ENCODE data around the gene HSD17B2.

HSD17B2 gene

DNA sequence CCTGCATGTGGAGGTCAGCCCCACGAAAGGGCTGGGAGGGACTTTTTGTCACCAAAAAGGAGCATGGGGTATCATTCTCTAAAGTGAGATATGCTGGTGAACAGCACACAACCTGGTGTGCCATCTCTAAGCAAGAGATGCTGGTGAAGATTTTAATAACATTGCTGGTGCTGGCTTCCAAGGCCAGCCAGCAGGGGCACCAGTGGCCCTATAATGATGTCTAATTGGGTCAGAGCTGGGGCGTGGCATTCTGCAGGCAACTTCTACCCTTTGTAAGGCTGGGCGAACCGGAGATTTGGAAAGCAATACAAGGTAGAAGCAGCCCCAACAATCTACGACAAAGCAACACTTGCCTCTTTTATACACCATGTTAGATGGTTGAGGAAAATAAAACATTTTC is 40.6 kb upstream of the HSD17B2 start:
- H2BK5ac ChIP-seq (ENCODE audit: low read depth, low read length, poor library complexity): no peak overlapping the region
- H3K36me3 ChIP-seq (ENCODE audit: control insufficient read depth in 1 of 2, insufficient read depth in 2 of 2, low read length in 2 of 2): no peaks in the 10 kb centered on the region
- H3K79me1 ChIP-seq (ENCODE audit: low read length): no peaks in the 10 kb centered on the region
- H3K9me3 ChIP-seq (ENCODE audit: insufficient read depth, low read depth, low read length): no peaks in the 10 kb centered on the region
- no peak overlapping the region for H3K9ac ChIP-seq (ENCODE audit: low read length)
- H2BK120ac ChIP-seq (ENCODE audit: insufficient read depth, low read length, poor library complexity): no peak overlapping the region
- H3K4me2 ChIP-seq (ENCODE audit: low read length): no peak overlapping the region
- H3K27me3 ChIP-seq (ENCODE audit: insufficient read depth, low read length): no peaks in the 10 kb centered on the region
- H2AFZ ChIP-seq (ENCODE audit: insufficient read depth, low read length, poor library complexity): no peak overlapping the region
- WGBS (ENCODE audit: extremely low coverage, insufficient coverage, insufficient read length): no CpG with 5 or more reads among the region's 5 CpGs
- H2BK12ac ChIP-seq (ENCODE audit: low read length): no peak overlapping the region
- no peak overlapping the region for H3K4me3 ChIP-seq (ENCODE audit: low read depth, low read length)
- H3K23ac ChIP-seq (ENCODE audit: low read length): no peak overlapping the region
- no peak overlapping the region for H3K18ac ChIP-seq (ENCODE audit: low read length)
- peaks cover 0 to 10% of the 10 kb centered on the region in 2 experiments for H3K4me1 ChIP-seq (ENCODE audit: control insufficient read depth in 1 of 2, insufficient read depth in 2 of 2, low read length in 2 of 2)
- no peak overlapping the region for H4K12ac ChIP-seq (ENCODE audit: low read depth, low read length)
- H4K8ac ChIP-seq (ENCODE audit: low read depth, low read length): no peak overlapping the region
- no peak for DNase-seq
- no peak overlapping the region for H3K27ac ChIP-seq (ENCODE audit: low read depth, low read length)
- H4K91ac ChIP-seq (ENCODE audit: low read depth, low read length): no peak overlapping the region
- H3K79me2 ChIP-seq (ENCODE audit: control insufficient read depth, insufficient read depth, low read length, poor library complexity): no peaks in the 10 kb centered on the region
- no peak overlapping the region for H3K4ac ChIP-seq (ENCODE audit: low read depth, low read length)
- no peak overlapping the region for H2AK5ac ChIP-seq (ENCODE audit: low read length)
- no peak overlapping the region for H3K14ac ChIP-seq (ENCODE audit: low read length)

DNA sequence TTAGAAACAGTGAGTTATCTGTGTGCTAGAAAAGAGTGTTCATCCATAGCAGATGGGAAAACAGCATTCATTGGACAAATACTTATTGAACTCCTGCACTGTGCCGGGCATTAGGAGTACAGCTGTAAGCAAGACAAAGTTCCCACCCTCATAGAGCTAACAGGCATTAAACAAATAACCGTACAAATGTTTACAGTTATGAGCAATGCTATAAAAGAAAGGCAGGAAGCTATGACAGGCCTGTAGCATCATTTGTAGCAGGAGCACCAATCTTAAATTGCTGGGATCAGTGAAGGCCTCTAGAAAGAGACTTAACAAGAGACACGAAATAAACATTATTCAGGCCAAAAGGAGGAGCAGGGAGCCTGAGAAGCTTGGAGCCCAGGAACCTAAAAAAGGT is 39.4 kb upstream of the HSD17B2 start:
- H2AK5ac ChIP-seq (ENCODE audit: low read length): no peak overlapping the region
- no CpG with 5 or more reads among the region's 3 CpGs for WGBS (ENCODE audit: extremely low coverage, insufficient coverage, insufficient read length)
- no peak overlapping the region for H2BK5ac ChIP-seq (ENCODE audit: low read depth, low read length, poor library complexity)
- H2BK120ac ChIP-seq (ENCODE audit: insufficient read depth, low read length, poor library complexity): no peak overlapping the region
- H3K23ac ChIP-seq (ENCODE audit: low read length): no peak overlapping the region
- H2BK12ac ChIP-seq (ENCODE audit: low read length): no peak overlapping the region
- no peak overlapping the region for H3K9ac ChIP-seq (ENCODE audit: low read length)
- no peak overlapping the region for H2AFZ ChIP-seq (ENCODE audit: insufficient read depth, low read length, poor library complexity)
- H3K27me3 ChIP-seq (ENCODE audit: insufficient read depth, low read length): no peaks in the 10 kb centered on the region
- DNase-seq: no peak
- H4K12ac ChIP-seq (ENCODE audit: low read depth, low read length): no peak overlapping the region
- H3K27ac ChIP-seq (ENCODE audit: low read depth, low read length): no peak overlapping the region
- no peak overlapping the region for H3K4ac ChIP-seq (ENCODE audit: low read depth, low read length)
- no peak overlapping the region for H3K4me2 ChIP-seq (ENCODE audit: low read length)
- H4K91ac ChIP-seq (ENCODE audit: low read depth, low read length): no peak overlapping the region
- H3K4me1 ChIP-seq (ENCODE audit: control insufficient read depth in 1 of 2, insufficient read depth in 2 of 2, low read length in 2 of 2): peaks cover 0 to 10% of the 10 kb centered on the region in 2 experiments
- no peak overlapping the region for H3K4me3 ChIP-seq (ENCODE audit: low read depth, low read length)
- no peak overlapping the region for H4K8ac ChIP-seq (ENCODE audit: low read depth, low read length)
- no peaks in the 10 kb centered on the region for H3K9me3 ChIP-seq (ENCODE audit: insufficient read depth, low read depth, low read length)
- no peak overlapping the region for H3K18ac ChIP-seq (ENCODE audit: low read length)
- no peak overlapping the region for H3K14ac ChIP-seq (ENCODE audit: low read length)
- no peaks in the 10 kb centered on the region for H3K79me1 ChIP-seq (ENCODE audit: low read length)
- no peaks in the 10 kb centered on the region for H3K79me2 ChIP-seq (ENCODE audit: control insufficient read depth, insufficient read depth, low read length, poor library complexity)
- no peaks in the 10 kb centered on the region for H3K36me3 ChIP-seq (ENCODE audit: control insufficient read depth in 1 of 2, insufficient read depth in 2 of 2, low read length in 2 of 2)

DNA sequence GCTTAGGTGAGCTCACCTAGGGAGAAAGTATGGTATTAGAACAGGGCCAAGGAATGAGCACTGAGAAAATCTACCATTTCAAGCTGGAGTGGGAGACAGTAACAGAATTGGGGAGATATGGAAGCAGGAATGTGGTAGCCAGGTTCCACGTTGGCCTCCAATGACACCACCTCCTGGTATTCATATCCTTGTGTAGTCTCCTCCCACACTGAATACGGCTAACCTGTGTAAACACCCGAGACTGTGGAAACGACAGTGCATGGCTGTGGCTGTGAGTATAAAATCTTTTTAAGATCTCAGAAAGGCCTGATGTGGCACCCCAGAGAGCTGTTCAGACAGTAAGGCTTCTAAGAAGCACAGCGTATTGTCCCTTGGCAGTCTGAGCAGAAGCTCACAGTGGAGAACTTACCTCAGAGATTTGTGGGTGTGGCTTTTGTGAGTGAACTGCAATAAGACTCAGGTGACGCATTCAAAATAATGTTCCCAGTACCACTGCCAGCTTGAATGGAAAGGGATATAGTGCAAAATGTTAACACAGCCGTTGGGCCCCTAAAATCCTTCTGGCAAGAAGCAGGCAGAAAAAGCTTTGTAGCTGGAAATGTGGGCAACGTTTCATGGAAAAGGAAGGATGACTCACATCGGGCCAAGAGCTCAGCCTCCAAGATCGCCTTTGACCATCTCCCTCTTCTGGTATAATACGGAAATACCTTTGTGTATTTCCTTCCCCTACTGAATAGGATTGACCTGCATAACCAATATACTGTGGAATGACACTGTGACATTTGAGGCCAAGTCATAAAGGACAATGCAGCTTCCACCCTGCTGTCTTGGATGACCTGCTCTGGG is 38.2 kb upstream of the HSD17B2 start:
- H3K4me3 ChIP-seq (ENCODE audit: low read depth, low read length): no peak overlapping the region
- H4K91ac ChIP-seq (ENCODE audit: low read depth, low read length): no peak overlapping the region
- H2BK12ac ChIP-seq (ENCODE audit: low read length): no peak overlapping the region
- no peaks in the 10 kb centered on the region for H3K36me3 ChIP-seq (ENCODE audit: control insufficient read depth in 1 of 2, insufficient read depth in 2 of 2, low read length in 2 of 2)
- no peak overlapping the region for H2AK5ac ChIP-seq (ENCODE audit: low read length)
- H3K14ac ChIP-seq (ENCODE audit: low read length): no peak overlapping the region
- no peaks in the 10 kb centered on the region for H3K79me2 ChIP-seq (ENCODE audit: control insufficient read depth, insufficient read depth, low read length, poor library complexity)
- no peak overlapping the region for H3K9ac ChIP-seq (ENCODE audit: low read length)
- no peaks in the 10 kb centered on the region for H3K79me1 ChIP-seq (ENCODE audit: low read length)
- no peaks in the 10 kb centered on the region for H3K27me3 ChIP-seq (ENCODE audit: insufficient read depth, low read length)
- H3K4ac ChIP-seq (ENCODE audit: low read depth, low read length): no peak overlapping the region
- H4K12ac ChIP-seq (ENCODE audit: low read depth, low read length): no peak overlapping the region
- H3K9me3 ChIP-seq (ENCODE audit: insufficient read depth, low read depth, low read length): no peaks in the 10 kb centered on the region
- no peak overlapping the region for H3K27ac ChIP-seq (ENCODE audit: low read depth, low read length)
- no peak overlapping the region for H3K18ac ChIP-seq (ENCODE audit: low read length)
- peaks cover 0 to 10% of the 10 kb centered on the region in 2 experiments for H3K4me1 ChIP-seq (ENCODE audit: control insufficient read depth in 1 of 2, insufficient read depth in 2 of 2, low read length in 2 of 2)
- WGBS (ENCODE audit: extremely low coverage, insufficient coverage, insufficient read length): no CpG with 5 or more reads among the region's 11 CpGs
- H3K4me2 ChIP-seq (ENCODE audit: low read length): no peak overlapping the region
- no peak overlapping the region for H4K8ac ChIP-seq (ENCODE audit: low read depth, low read length)
- H2AFZ ChIP-seq (ENCODE audit: insufficient read depth, low read length, poor library complexity): no peak overlapping the region
- peak in 1 of 2 donors; percentile 28 for DNase-seq
- H2BK120ac ChIP-seq (ENCODE audit: insufficient read depth, low read length, poor library complexity): no peak overlapping the region
- H3K23ac ChIP-seq (ENCODE audit: low read length): no peak overlapping the region
- no peak overlapping the region for H2BK5ac ChIP-seq (ENCODE audit: low read depth, low read length, poor library complexity)

DNA sequence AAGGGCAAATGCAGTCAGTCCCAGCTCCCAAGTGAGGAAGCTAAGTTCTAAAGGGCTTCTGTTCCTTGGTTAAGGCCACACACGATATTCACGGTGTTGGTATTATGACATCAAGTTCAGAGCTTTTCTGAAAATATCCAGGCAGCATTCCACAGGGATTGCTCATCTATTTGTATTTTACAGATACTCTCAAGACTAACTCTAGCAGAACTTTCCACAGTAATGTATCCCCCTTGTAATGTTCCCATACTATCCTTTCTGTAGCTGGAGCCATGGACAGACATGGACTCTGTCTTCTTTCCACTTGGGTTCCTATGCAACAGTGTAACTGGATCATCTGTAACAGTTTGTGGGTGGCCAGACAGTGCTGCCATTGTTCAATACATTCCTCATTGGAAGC is 37.3 kb upstream of the HSD17B2 start:
- H2AFZ ChIP-seq (ENCODE audit: insufficient read depth, low read length, poor library complexity): no peak overlapping the region
- no peaks in the 10 kb centered on the region for H3K79me2 ChIP-seq (ENCODE audit: control insufficient read depth, insufficient read depth, low read length, poor library complexity)
- H4K8ac ChIP-seq (ENCODE audit: low read depth, low read length): no peak overlapping the region
- DNase-seq: peak; percentile 23 to 66
- H3K14ac ChIP-seq (ENCODE audit: low read length): no peak overlapping the region
- no peak overlapping the region for H2BK5ac ChIP-seq (ENCODE audit: low read depth, low read length, poor library complexity)
- H3K27ac ChIP-seq (ENCODE audit: low read depth, low read length): no peak overlapping the region
- no peak overlapping the region for H3K9ac ChIP-seq (ENCODE audit: low read length)
- H3K4me3 ChIP-seq (ENCODE audit: low read depth, low read length): no peak overlapping the region
- no peaks in the 10 kb centered on the region for H3K36me3 ChIP-seq (ENCODE audit: control insufficient read depth in 1 of 2, insufficient read depth in 2 of 2, low read length in 2 of 2)
- H3K27me3 ChIP-seq (ENCODE audit: insufficient read depth, low read length): no peaks in the 10 kb centered on the region
- H3K4ac ChIP-seq (ENCODE audit: low read depth, low read length): no peak overlapping the region
- no peak overlapping the region for H4K91ac ChIP-seq (ENCODE audit: low read depth, low read length)
- H2BK120ac ChIP-seq (ENCODE audit: insufficient read depth, low read length, poor library complexity): no peak overlapping the region
- no peak overlapping the region for H3K18ac ChIP-seq (ENCODE audit: low read length)
- no peaks in the 10 kb centered on the region for H3K9me3 ChIP-seq (ENCODE audit: insufficient read depth, low read depth, low read length)
- H2BK12ac ChIP-seq (ENCODE audit: low read length): no peak overlapping the region
- H3K4me1 ChIP-seq (ENCODE audit: control insufficient read depth in 1 of 2, insufficient read depth in 2 of 2, low read length in 2 of 2): peaks cover 0 to 10% of the 10 kb centered on the region in 2 experiments
- H4K12ac ChIP-seq (ENCODE audit: low read depth, low read length): no peak overlapping the region
- no peaks in the 10 kb centered on the region for H3K79me1 ChIP-seq (ENCODE audit: low read length)
- no peak overlapping the region for H3K23ac ChIP-seq (ENCODE audit: low read length)
- no peak overlapping the region for H3K4me2 ChIP-seq (ENCODE audit: low read length)
- H2AK5ac ChIP-seq (ENCODE audit: low read length): no peak overlapping the region
- no CpG with 5 or more reads among the region's 2 CpGs for WGBS (ENCODE audit: extremely low coverage, insufficient coverage, insufficient read length)
